ENCODE data around the gene APPL2.

DNA sequence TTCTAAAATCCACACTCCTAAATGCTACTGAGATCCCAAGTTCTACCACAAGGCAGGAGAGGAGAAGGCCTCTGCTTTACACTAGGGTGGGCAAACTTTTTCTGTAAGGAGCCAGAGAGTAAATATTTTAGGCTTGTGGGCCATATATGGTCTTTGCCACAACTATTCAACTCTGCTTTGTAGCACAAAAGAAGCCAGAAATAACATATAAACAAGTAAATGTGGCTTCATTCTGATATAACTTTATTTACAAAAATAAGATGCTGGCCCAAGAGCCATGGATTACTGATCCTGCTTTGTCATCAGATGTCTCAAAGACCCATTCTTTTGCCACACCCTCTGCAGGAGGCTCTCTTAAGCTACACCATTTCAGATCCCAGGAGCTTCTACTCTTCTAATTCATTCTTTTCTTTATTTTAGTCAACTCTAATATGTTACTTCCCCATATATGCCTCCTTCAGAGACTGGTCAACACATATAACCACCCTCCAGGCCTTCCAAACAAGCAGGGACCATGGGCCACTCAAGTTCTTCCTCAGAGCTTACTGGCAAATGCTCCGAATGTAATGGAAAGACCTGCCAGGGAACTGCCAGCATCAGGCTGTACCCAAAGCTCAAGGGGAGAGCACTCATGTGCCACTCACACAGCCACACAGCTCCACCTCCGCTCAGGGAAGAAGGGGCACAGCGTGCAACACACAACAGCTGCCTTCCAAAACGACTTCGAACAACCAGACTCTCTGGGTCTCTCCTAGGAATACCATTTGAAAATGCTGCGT, 15.6 kb downstream of the APPL2 start:
- TF ChIP-seq, protein P1, sequence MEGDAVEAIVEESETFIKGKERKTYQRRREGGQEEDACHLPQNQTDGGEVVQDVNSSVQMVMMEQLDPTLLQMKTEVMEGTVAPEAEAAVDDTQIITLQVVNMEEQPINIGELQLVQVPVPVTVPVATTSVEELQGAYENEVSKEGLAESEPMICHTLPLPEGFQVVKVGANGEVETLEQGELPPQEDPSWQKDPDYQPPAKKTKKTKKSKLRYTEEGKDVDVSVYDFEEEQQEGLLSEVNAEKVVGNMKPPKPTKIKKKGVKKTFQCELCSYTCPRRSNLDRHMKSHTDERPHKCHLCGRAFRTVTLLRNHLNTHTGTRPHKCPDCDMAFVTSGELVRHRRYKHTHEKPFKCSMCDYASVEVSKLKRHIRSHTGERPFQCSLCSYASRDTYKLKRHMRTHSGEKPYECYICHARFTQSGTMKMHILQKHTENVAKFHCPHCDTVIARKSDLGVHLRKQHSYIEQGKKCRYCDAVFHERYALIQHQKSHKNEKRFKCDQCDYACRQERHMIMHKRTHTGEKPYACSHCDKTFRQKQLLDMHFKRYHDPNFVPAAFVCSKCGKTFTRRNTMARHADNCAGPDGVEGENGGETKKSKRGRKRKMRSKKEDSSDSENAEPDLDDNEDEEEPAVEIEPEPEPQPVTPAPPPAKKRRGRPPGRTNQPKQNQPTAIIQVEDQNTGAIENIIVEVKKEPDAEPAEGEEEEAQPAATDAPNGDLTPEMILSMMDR (IDR thresholded peaks at IDR 0.05; ENCODE audit: low read depth, low read length, poor library complexity, severe bottlenecking): no peak
- TF ChIP-seq EZH2phosphoT487 (IDR thresholded peaks at IDR 0.05; ENCODE audit: borderline replicate concordance, low read length): no peak

Data from DOHH2 (cell line).